ENCODE data around the gene DRG2.

Gene DRG2

DNA sequence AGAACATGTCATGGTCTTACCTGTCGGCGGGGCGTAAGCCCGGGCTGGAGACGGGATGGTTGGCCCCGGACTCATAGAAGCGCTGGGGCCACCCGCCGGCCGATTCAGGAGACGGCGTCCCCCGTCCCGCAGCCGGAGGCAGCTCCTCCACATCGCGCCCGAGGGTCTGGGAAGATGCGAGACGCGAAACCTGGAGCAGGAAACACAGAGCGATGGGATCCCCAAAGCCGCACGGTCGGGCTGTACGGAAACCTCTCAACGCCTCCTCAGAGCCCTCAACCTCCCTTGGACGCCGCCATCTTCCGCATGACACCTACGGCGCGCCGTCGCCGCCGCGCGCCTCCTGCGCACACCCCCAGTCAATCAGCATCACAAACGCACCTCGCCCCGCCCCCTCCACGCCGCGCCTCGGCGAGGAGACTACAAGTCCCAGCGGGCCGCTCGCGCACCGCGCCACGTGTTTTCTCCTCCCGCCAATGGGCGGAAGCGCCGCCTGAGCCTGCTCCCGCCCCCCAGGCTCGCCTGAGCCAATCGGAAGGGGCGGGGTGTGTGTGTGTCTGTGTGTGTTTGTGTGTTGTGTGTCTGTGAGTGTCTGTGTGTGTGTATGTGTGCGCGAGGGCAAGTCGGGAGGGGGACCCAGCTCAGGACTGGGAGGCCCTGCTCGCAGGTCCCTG lies 48.8 kb upstream of the DRG2 start, which contains the start of the genes ATPAF2 and GID4 (continued):
- TF ChIP-seq, protein P1, sequence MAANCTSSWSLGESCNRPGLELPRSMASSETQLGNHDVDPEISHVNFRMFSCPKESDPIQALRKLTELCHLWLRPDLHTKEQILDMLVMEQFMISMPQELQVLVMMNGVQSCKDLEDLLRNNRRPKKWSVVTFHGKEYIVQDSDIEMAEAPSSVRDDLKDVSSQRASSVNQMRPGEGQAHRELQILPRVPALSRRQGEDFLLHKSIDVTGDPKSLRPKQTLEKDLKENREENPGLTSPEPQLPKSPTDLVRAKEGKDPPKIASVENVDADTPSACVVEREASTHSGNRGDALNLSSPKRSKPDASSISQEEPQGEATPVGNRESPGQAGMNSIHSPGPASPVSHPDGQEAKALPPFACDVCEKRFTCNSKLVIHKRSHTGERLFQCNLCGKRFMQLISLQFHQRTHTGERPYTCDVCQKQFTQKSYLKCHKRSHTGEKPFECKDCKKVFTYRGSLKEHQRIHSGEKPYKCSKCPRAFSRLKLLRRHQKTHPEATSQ (tag by site-specific recombination; IDR thresholded peaks at IDR 0.05): 0 out of 2 replicates have a peak, but pooled peaks have one; percentile 39
- TF ChIP-seq KLF1 (tag by site-specific recombination; IDR thresholded peaks at IDR 0.05) (peak; percentile 45; the same call in 1 of the 2 replicates), ZNF394 (tag by site-specific recombination; IDR thresholded peaks at IDR 0.05; ENCODE audit: borderline replicate concordance) (peak; percentile 48; the same call in 1 of the 2 replicates), ZNF398 (tag by site-specific recombination; IDR thresholded peaks at IDR 0.05) (peak; percentile 84), GLI4 (tag by site-specific recombination; IDR thresholded peaks at IDR 0.05) (no peak), ZSCAN16 (tag by site-specific recombination; IDR thresholded peaks at IDR 0.05) (no peak), ZNF513 (tag by site-specific recombination; IDR thresholded peaks at IDR 0.05) (no peak), ZNF629 (tag by site-specific recombination; IDR thresholded peaks at IDR 0.05) (peak; percentile 76), ZNF214 (tag by site-specific recombination; IDR thresholded peaks at IDR 0.05; ENCODE audit: borderline replicate concordance) (no peak), ZSCAN30 (tag by site-specific recombination; IDR thresholded peaks at IDR 0.05) (0 out of 2 replicates have a peak, but pooled peaks have one; percentile 42), ZNF335 (tag by site-specific recombination; conservative IDR thresholded peaks at IDR 0.05) (peak; percentile 99), ZNF324 (tag by site-specific recombination; IDR thresholded peaks at IDR 0.05) (0 out of 2 replicates have a peak, but pooled peaks have one; percentile 24), ZNF677 (tag by site-specific recombination; IDR thresholded peaks at IDR 0.05) (no peak), SP3 (tag by site-specific recombination; IDR thresholded peaks at IDR 0.05) (peak; percentile 99), ZNF19 (tag by site-specific recombination; IDR thresholded peaks at IDR 0.05; ENCODE audit: low read depth) (no peak), ZNF560 (tag by site-specific recombination; IDR thresholded peaks at IDR 0.05; ENCODE audit: borderline replicate concordance) (no peak), ZNF843 (tag by site-specific recombination; IDR thresholded peaks at IDR 0.05) (peak; percentile 63), ZNF76 (tag by site-specific recombination; IDR thresholded peaks at IDR 0.05; ENCODE audit: borderline replicate concordance, low read depth) (peak; percentile 98), REPIN1 (tag by site-specific recombination; IDR thresholded peaks at IDR 0.05; ENCODE audit: low read depth) (peak; percentile 44; the same call in 1 of the 2 replicates), KLF17 (tag by site-specific recombination; IDR thresholded peaks at IDR 0.05) (peak; percentile 89), GLIS1 (tag by site-specific recombination; IDR thresholded peaks at IDR 0.05) (peak; percentile 65), ZFHX2 (tag by site-specific recombination; conservative IDR thresholded peaks at IDR 0.05) (peak; percentile 91)
- TF ChIP-seq, protein P2, sequence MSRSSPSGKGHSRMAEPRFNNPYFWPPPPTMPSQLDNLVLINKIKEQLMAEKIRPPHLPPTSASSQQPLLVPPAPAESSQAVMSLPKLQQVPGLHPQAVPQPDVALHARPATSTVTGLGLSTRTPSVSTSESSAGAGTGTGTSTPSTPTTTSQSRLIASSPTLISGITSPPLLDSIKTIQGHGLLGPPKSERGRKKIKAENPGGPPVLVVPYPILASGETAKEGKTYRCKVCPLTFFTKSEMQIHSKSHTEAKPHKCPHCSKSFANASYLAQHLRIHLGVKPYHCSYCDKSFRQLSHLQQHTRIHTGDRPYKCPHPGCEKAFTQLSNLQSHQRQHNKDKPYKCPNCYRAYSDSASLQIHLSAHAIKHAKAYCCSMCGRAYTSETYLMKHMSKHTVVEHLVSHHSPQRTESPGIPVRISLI (tag by site-specific recombination; IDR thresholded peaks at IDR 0.05): no peak
- TF ChIP-seq, protein P3, sequence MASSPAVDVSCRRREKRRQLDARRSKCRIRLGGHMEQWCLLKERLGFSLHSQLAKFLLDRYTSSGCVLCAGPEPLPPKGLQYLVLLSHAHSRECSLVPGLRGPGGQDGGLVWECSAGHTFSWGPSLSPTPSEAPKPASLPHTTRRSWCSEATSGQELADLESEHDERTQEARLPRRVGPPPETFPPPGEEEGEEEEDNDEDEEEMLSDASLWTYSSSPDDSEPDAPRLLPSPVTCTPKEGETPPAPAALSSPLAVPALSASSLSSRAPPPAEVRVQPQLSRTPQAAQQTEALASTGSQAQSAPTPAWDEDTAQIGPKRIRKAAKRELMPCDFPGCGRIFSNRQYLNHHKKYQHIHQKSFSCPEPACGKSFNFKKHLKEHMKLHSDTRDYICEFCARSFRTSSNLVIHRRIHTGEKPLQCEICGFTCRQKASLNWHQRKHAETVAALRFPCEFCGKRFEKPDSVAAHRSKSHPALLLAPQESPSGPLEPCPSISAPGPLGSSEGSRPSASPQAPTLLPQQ (tag by site-specific recombination; IDR thresholded peaks at IDR 0.05): peak; percentile 87
- TF ChIP-seq, protein P4, sequence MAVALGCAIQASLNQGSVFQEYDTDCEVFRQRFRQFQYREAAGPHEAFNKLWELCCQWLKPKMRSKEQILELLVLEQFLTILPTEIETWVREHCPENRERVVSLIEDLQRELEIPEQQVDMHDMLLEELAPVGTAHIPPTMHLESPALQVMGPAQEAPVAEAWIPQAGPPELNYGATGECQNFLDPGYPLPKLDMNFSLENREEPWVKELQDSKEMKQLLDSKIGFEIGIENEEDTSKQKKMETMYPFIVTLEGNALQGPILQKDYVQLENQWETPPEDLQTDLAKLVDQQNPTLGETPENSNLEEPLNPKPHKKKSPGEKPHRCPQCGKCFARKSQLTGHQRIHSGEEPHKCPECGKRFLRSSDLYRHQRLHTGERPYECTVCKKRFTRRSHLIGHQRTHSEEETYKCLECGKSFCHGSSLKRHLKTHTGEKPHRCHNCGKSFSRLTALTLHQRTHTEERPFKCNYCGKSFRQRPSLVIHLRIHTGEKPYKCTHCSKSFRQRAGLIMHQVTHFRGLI (tag by site-specific recombination; IDR thresholded peaks at IDR 0.05): 0 out of 2 replicates have a peak, but pooled peaks have one; percentile 8
- TF ChIP-seq, protein P5, sequence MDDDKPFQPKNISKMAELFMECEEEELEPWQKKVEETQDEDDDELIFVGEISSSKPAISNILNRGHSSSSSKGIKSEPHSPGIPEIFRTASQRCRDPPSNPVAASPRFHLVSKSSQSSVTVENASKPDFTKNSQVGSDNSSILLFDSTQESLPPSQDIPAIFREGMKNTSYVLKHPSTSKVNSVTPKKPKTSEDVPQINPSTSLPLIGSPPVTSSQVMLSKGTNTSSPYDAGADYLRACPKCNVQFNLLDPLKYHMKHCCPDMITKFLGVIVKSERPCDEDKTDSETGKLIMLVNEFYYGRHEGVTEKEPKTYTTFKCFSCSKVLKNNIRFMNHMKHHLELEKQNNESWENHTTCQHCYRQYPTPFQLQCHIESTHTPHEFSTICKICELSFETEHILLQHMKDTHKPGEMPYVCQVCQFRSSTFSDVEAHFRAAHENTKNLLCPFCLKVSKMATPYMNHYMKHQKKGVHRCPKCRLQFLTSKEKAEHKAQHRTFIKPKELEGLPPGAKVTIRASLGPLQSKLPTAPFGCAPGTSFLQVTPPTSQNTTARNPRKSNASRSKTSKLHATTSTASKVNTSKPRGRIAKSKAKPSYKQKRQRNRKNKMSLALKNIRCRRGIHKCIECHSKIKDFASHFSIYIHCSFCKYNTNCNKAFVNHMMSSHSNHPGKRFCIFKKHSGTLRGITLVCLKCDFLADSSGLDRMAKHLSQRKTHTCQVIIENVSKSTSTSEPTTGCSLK (tag by site-specific recombination; IDR thresholded peaks at IDR 0.05): no peak

Measured in HEK293 (cell line).